KMS-11 (cell line): Measurements from ENCODE around the gene PLEKHH2.

Experiments
- H2AFZ ChIP-seq: fragments of 200-600 bp; sonication (generic); 2 replicates; pipeline ENCODE4 v1.6.1; 2016; ENCODE audit warnings: antibody characterized with exemption, mixed run types, low read depth
- H3K27ac ChIP-seq: fragments of 200-600 bp; sonication (generic); 2 replicates; pipeline ENCODE4 v1.6.1; 2016; ENCODE audit warnings: mild to moderate bottlenecking, mixed run types
- H3K27me3 ChIP-seq: fragments of 200-600 bp; sonication (generic); 2 replicates; pipeline ENCODE4 v1.6.1; 2017; ENCODE audit warnings: mild to moderate bottlenecking, low read depth, mixed run types, moderate library complexity; ENCODE audit not compliant: insufficient read depth
- H3K36me3 ChIP-seq: fragments of 200-600 bp; sonication (generic); 2 replicates; pipeline ENCODE4 v1.6.1; 2017; ENCODE audit warnings: mild to moderate bottlenecking, mixed run types; ENCODE audit not compliant: insufficient read depth
- H3K4me1 ChIP-seq: fragments of 200-600 bp; sonication (generic); 2 replicates; pipeline ENCODE4 v1.6.1; 2016; ENCODE audit warnings: mild to moderate bottlenecking, low read depth, mixed run types; ENCODE audit not compliant: poor library complexity, severe bottlenecking
- H3K4me2 ChIP-seq: fragments of 200-600 bp; sonication (generic); 2 replicates; pipeline ENCODE4 v1.7.0; 2016; ENCODE audit warnings: mild to moderate bottlenecking, mixed run types
- H3K4me3 ChIP-seq: fragments of 200-600 bp; sonication (generic); IDR thresholded peaks from 2 replicates; pipeline ENCODE4 v1.6.1; 2017; ENCODE audit warnings: low read depth, low read length, mixed read lengths; ENCODE audit not compliant: insufficient read depth
- H3K79me2 ChIP-seq: fragments of 200-600 bp; sonication (generic); 2 replicates; pipeline ENCODE4 v1.6.1; 2016; ENCODE audit warnings: low read depth, mixed run types; ENCODE audit not compliant: insufficient read depth
- H3K9ac ChIP-seq: fragments of 200-600 bp; sonication (generic); 2 replicates; pipeline ENCODE4 v1.6.1; 2016; ENCODE audit warnings: mild to moderate bottlenecking, mixed run types
- H4K20me1 ChIP-seq: fragments of 200-600 bp; sonication (generic); 2 replicates; pipeline ENCODE4 v1.6.1; 2016; ENCODE audit warnings: mild to moderate bottlenecking, mixed run types; ENCODE audit not compliant: insufficient read depth
- TF ChIP-seq, protein P1 (sequence below): fragments of 200-600 bp; sonication (generic); conservative IDR thresholded peaks from 2 replicates; pipeline ENCODE4 v1.6.1; 2017; ENCODE audit warnings: low read depth, mild to moderate bottlenecking, antibody characterized with exemption, low read length, moderate library complexity, mixed read lengths

Gene PLEKHH2

DNA sequence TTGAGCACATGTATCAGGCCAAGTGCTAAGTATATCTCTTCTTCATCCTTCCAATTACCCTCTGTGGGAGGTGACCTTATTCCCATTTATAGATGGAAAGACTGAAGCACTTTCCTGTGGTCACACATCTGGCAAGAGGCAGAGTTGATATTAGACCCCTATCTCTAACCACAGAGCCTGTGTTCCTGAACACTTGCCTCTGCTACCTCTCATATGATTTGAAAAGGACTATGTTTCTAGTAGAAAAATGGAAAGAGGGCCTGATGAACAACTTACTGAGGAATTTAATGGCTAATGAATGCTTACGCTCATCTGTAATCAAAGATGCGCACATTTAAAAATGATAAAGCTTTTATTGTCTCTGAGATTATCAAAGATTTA, 90.6 kb downstream of the PLEKHH2 start:
- TF ChIP-seq, protein P1, sequence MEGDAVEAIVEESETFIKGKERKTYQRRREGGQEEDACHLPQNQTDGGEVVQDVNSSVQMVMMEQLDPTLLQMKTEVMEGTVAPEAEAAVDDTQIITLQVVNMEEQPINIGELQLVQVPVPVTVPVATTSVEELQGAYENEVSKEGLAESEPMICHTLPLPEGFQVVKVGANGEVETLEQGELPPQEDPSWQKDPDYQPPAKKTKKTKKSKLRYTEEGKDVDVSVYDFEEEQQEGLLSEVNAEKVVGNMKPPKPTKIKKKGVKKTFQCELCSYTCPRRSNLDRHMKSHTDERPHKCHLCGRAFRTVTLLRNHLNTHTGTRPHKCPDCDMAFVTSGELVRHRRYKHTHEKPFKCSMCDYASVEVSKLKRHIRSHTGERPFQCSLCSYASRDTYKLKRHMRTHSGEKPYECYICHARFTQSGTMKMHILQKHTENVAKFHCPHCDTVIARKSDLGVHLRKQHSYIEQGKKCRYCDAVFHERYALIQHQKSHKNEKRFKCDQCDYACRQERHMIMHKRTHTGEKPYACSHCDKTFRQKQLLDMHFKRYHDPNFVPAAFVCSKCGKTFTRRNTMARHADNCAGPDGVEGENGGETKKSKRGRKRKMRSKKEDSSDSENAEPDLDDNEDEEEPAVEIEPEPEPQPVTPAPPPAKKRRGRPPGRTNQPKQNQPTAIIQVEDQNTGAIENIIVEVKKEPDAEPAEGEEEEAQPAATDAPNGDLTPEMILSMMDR, result no peak
- no peak overlapping the region for H2AFZ ChIP-seq
- no peaks in the 10 kb centered on the region for H3K79me2 ChIP-seq
- H3K36me3 ChIP-seq, result no peaks in the 10 kb centered on the region
- H3K4me1 ChIP-seq, result no peaks in the 10 kb centered on the region
- no peak overlapping the region for H3K9ac ChIP-seq
- no peak overlapping the region for H3K4me2 ChIP-seq
- no peaks in the 10 kb centered on the region for H3K27me3 ChIP-seq
- no peaks in the 10 kb centered on the region for H4K20me1 ChIP-seq
- H3K4me3 ChIP-seq, result no peak overlapping the region
- H3K27ac ChIP-seq, result no peak overlapping the region

DNA sequence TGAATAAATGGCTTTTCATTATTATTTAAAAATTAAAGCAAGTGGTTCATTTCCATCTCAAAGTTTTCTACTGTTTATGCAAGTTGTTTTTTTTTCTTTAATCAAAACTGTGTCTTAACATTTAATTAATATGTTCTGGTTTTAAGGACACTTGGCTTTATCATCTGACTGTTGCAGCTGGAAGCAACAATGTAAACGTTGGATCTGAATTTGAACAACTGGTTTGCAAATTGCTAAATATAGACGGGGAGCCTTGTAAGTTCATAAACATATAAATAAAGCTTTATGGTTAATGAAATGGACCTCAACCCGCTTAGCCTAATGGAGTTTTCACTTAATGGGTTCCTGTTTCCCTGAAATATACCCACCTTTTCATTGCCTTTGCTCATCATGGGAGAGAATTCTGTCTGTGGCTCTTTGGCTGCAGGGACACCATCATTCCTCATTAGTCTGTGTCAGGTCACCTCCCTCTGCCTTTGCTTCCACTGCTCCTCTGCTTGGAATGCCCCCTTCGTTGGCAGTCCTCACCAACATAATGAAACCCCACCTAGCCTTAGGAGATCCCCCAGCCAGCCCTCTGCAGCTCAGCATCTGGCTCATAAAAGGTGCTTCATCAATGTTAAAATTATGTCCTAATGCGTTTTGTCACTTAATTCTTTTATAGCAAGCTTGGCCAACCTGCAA, 92.6 kb downstream of the PLEKHH2 start:
- TF ChIP-seq, protein P1, result no peak
- Histone ChIP-seq H3K4me3 (no peak overlapping the region), H4K20me1 (no peaks in the 10 kb centered on the region), H3K9ac (no peak overlapping the region), H3K4me2 (no peak overlapping the region), H2AFZ (no peak overlapping the region), H3K36me3 (no peaks in the 10 kb centered on the region), H3K27ac (no peak overlapping the region), H3K79me2 (no peaks in the 10 kb centered on the region), H3K27me3 (no peaks in the 10 kb centered on the region), H3K4me1 (no peaks in the 10 kb centered on the region)

DNA sequence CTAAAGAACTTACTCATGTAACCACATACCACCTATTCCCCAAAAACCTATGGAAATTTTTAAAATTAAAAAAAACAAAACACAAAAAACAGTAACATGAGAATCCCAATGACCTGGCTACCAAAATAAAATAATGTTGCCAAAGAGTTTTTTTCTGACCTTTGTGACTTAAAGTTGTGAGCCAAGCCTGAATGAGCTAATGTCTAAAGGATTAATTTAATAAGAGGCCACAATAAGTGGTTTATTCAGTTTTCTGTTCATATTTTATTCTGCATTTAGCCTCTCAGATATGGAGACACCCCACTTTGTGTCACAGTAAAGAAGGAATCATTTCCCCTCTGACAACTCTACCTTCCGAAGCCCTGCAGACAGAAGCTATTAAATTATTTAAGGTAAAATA, 94.2 kb downstream of the PLEKHH2 start:
- Histone ChIP-seq H3K27me3 (no peaks in the 10 kb centered on the region), H3K36me3 (no peaks in the 10 kb centered on the region), H3K4me2 (no peak overlapping the region), H2AFZ (no peak overlapping the region), H4K20me1 (no peaks in the 10 kb centered on the region), H3K9ac (no peak overlapping the region), H3K27ac (no peak overlapping the region), H3K4me1 (no peaks in the 10 kb centered on the region), H3K79me2 (no peaks in the 10 kb centered on the region), H3K4me3 (no peak overlapping the region)
- TF ChIP-seq, protein P1, result no peak

DNA sequence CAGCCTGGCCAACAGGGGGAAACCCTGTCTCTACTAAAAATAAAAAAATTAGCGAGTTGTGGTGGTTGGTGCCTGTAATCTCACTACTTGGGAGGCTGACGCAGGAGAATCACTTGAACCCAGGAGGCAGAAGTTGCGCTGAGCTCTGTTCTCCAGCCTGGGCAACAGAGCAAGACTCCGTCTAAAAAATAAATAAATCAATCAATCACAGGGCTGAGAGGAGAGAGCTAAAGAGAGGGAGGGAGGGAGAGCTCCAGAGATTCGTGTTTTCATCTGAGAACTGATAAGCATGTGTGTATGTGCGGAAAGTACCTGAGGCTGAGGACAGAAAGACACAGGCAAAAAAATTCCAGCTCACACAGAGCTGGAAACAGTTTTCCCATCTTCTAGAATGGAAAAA, 99.6 kb downstream of the PLEKHH2 start:
- Histone ChIP-seq H3K4me3 (no peak overlapping the region), H3K27ac (no peak overlapping the region), H4K20me1 (no peaks in the 10 kb centered on the region), H3K27me3 (no peaks in the 10 kb centered on the region), H3K4me1 (no peaks in the 10 kb centered on the region), H3K9ac (no peak overlapping the region), H2AFZ (no peak overlapping the region), H3K4me2 (no peak overlapping the region), H3K79me2 (no peaks in the 10 kb centered on the region), H3K36me3 (no peaks in the 10 kb centered on the region)
- TF ChIP-seq, protein P1, result no peak
